GM12874 (cell line): ENCODE data around the gene ATP6V1F.

Experiments
- TF ChIP-seq, protein P1 (sequence below): IDR thresholded peaks from 2 replicates; pipeline ENCODE4 v1.5.1; 2011; ENCODE audit warnings: low read depth, mild to moderate bottlenecking, control low read depth, low read length, moderate library complexity; ENCODE audit not compliant: insufficient read depth

The ATP6V1F gene

DNA sequence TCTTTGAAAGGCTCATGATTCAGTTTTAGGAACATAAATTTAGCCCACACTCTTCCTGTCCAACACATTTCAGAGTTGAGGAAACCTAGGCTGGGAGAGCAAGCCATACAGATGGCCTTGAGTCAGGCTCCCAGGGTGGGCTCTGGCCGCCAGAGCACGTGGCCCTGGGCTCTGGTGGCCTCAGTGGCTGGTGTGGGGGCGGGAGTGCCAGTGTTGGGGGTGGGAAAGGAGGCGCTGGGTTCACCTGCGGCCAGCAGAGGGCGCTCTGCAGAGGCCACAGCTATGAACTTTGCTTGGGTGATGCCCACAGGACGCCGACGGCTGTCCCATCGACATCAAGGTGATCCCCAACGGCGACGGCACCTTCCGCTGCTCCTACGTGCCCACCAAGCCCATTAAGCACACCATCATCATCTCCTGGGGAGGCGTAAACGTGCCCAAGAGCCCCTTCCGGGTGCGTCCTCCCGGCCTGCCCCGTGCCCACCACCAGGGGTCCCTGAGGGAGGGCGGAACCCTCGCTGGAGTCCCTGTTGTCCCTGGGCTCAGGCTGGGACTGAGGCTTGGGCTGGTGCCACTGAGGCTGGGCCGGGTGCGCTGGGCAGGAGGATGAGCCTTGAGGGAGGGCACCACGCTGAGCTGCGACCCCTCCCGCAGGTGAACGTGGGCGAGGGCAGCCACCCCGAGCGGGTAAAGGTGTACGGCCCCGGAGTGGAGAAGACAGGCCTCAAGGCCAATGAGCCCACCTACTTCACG is 20.6 kb upstream of the ATP6V1F start:
- TF ChIP-seq, protein P1, sequence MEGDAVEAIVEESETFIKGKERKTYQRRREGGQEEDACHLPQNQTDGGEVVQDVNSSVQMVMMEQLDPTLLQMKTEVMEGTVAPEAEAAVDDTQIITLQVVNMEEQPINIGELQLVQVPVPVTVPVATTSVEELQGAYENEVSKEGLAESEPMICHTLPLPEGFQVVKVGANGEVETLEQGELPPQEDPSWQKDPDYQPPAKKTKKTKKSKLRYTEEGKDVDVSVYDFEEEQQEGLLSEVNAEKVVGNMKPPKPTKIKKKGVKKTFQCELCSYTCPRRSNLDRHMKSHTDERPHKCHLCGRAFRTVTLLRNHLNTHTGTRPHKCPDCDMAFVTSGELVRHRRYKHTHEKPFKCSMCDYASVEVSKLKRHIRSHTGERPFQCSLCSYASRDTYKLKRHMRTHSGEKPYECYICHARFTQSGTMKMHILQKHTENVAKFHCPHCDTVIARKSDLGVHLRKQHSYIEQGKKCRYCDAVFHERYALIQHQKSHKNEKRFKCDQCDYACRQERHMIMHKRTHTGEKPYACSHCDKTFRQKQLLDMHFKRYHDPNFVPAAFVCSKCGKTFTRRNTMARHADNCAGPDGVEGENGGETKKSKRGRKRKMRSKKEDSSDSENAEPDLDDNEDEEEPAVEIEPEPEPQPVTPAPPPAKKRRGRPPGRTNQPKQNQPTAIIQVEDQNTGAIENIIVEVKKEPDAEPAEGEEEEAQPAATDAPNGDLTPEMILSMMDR, result peak; percentile 88

DNA sequence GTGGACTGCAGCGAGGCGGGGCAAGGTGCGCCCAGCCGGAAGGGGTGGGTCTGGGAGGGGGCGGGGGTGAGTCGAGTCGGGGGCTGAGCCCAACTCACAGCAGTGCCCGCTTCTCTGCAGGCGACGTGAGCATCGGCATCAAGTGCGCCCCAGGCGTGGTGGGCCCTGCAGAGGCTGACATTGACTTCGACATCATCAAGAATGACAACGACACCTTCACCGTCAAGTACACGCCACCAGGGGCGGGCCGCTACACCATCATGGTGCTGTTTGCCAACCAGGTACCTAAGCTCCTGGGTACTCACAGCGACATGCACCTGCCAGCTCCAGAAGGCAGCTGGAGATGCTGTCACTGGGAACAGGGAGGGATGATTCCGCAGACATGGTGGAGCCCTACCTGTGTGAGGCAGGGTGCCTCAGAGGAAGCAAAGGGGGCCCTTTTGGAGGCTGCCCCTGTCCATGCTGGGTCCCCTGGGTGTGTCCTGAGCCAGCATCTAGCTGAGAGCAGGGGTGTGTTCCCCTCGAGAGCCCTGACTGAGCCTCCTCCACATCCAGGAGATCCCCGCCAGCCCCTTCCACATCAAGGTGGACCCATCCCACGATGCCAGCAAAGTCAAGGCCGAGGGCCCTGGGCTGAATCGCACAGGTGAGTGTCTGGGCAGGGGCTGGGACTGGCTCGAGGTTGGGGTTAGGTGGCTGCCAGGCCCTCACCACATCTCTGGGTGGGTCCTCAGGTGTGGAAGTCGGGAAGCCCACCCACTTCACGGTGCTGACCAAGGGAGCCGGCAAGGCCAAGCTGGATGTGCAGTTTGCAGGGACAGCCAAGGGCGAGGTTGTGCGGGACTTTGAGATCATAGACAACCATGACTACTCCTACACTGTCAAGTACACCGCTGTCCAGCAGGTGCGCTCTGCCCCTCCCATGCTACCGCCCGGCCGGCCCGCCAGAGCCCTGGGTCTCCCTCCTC is 19.7 kb upstream of the ATP6V1F start:
- TF ChIP-seq, protein P1, result no peak

DNA sequence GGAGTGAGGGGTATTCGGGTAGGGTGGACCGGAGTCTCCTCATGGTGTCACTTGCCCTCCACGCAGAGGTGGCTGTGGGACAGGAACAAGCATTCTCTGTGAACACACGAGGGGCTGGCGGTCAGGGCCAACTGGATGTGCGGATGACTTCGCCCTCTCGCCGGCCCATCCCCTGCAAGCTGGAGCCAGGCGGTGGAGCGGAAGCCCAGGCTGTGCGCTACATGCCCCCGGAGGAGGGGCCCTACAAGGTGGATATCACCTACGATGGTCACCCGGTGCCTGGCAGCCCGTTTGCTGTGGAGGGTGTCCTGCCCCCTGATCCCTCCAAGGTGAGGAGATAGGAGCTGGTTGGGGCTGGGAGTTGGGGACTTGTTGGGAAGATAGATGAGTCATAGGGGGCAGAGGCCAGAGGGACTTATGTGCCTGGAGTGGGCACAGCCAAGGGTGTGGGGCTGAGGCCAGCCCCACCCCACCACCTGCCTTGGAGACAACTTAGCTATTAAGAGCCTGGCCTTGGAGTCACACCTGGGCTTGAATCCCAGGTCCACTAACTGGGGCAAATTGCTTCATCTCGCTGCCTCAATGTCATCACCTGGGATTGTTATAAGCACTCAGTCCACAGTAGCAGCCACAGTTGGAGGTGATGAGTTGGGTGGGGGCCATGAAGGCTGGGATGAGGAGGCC is 18.6 kb upstream of the ATP6V1F start:
- TF ChIP-seq, protein P1, result no peak

DNA sequence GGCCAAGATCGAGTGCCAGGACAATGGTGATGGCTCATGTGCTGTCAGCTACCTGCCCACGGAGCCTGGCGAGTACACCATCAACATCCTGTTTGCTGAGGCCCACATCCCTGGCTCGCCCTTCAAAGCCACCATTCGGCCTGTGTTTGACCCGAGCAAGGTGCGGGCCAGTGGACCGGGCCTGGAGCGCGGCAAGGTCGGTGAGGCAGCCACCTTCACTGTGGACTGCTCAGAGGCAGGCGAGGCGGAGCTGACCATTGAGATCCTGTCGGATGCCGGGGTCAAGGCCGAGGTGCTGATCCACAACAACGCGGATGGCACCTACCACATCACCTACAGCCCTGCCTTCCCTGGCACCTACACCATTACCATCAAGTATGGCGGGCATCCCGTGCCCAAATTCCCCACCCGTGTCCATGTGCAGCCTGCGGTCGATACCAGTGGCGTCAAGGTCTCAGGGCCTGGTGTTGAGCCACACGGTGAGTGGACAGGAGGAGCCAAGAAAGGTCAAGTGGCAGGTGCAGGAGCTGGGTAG is 17.8 kb upstream of the ATP6V1F start:
- TF ChIP-seq, protein P1, result no peak

DNA sequence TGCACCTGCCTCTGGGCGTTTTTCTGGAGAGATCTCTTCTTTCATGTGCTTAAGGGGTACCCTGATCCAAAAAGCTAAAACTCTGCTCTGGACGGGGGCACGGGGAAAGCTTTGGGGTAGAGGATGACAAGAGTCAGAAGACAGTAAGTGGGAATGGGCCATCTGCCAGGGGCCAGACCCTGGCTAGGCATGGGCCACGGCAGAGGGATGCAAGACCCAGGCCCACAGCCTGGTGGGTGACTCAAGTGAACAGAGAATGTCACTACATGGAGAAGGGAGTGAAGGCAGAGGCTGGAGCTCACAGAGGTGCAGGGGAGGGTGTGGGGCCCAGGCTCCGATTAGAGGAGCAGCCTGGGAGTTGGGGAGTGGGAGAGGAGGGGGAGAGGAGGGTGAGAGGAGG is 17.2 kb upstream of the ATP6V1F start:
- TF ChIP-seq, protein P1, result no peak

DNA sequence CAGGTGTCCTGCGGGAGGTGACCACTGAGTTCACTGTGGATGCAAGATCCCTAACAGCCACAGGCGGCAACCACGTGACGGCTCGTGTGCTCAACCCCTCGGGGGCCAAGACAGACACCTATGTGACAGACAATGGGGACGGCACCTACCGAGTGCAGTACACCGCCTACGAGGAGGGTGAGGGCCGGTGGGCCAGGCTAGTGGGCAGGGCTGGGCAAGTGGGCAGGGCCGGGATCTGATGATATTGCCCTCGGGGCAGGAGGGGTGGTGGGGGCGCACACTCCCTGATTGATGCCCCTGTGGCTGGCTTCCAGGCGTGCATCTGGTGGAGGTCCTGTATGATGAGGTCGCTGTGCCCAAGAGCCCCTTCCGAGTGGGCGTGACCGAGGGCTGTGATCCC is 16.7 kb upstream of the ATP6V1F start:
- TF ChIP-seq, protein P1, result no peak
